Left colon (tissue), 2 donors: ENCODE measurements around the gene KRTAP10-10. TPM values are rescaled to one million over a fixed set of nuclear protein-coding genes. Genes with fewer than 3 reads are reported as not detected.
"Not testable (repeated sequence)": the region's sequence is repeated elsewhere in the genome, so short reads cannot be mapped to it uniquely, and the experiment has no call there.

Experiments used
- ATAC-seq: fragments of 200-7000 bp; cut with Tn5 transposase; one replicate; pipeline ENCODE4 v1.9.1; 2020; ENCODE audit warnings: mild to moderate bottlenecking, moderate library complexity
- DNase-seq, 2 donors: peaks; one replicate each; pipeline ENCODE4 v3.0.0-alpha.2; 2020
- intact Hi-C, 2 donors: fragments of 100-400 bp; cut with DNase I in 1 of 2; cut with micrococcal nuclease in 1 of 2; formaldehyde crosslinking; loops; one replicate each; pipeline versions ENCODE4 v1.11.2 to v1.14.0; 2022; cut with DNase I, micrococcal nuclease
- total RNA-seq, 2 donors: library from RNA; stranded (reverse); fragmentation: NEBNext Ultra II Directional; extraction: Animal tissue kit (Norgen Biotek cat#: 25700); gene quantifications; one replicate each; pipeline ENCODE4 v1.2.1, GENCODE V29; 2021
- donor health status: DM: no; HTN: no; CAD: no.
- donor health status: DM: yes; HTN: yes; CAD: no.

Gene KRTAP10-10
- total RNA-seq, 2 donors from 2014 or later: not detected

- no peak for ATAC-seq
- intact Hi-C loops: no loop called here
- no peak for DNase-seq
Observed at GRCh38 chr21:44601596-44602462, 35.3 kb upstream of the KRTAP10-10 start.

GRCh38 chr21:44602463-44602850 lies 34.7 kb upstream of the KRTAP10-10 start:
- no peak for ATAC-seq
- no peak for DNase-seq
- intact Hi-C loops: no loop called here

- ATAC-seq (no peak), DNase-seq (no peak)
Observed at GRCh38 chr21:44603109-44603875, 33.9 kb upstream of the KRTAP10-10 start.

GRCh38 chr21:44603911-44604310 lies 33.2 kb upstream of the KRTAP10-10 start:
- ATAC-seq: no peak
- DNase-seq: no peak
- intact Hi-C loops: no loop called here

More at GRCh38 chr21:44603109-44603875, 33.9 kb upstream of the KRTAP10-10 start:
- intact Hi-C loops: no loop called here

DNA sequence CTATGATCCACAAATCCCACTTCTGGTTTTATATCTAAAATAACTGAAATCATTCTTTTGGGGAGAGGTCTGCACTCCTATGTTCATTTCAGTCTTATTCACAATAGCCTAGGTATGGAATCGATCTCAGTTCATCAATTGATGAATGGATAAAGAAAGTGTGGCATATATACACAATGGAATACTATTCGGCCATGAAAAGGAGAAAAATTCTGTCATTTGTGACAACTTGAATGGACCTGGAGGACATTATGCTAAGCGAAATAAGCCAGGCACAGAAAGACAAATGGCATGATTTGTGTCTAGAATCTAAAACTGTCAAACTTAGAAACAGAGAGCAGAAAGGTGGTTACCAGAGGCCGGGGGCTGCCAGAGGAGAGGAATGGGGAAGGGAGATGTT lies 30.7 kb upstream of the KRTAP10-10 start:
- ATAC-seq (no peak), DNase-seq (no peak)
- intact Hi-C loops: no loop called here

- intact Hi-C loops: no loop called here
- DNase-seq: no peak
- ATAC-seq: no peak
Observed at GRCh38 chr21:44609193-44609592, 28.0 kb upstream of the KRTAP10-10 start.

DNA sequence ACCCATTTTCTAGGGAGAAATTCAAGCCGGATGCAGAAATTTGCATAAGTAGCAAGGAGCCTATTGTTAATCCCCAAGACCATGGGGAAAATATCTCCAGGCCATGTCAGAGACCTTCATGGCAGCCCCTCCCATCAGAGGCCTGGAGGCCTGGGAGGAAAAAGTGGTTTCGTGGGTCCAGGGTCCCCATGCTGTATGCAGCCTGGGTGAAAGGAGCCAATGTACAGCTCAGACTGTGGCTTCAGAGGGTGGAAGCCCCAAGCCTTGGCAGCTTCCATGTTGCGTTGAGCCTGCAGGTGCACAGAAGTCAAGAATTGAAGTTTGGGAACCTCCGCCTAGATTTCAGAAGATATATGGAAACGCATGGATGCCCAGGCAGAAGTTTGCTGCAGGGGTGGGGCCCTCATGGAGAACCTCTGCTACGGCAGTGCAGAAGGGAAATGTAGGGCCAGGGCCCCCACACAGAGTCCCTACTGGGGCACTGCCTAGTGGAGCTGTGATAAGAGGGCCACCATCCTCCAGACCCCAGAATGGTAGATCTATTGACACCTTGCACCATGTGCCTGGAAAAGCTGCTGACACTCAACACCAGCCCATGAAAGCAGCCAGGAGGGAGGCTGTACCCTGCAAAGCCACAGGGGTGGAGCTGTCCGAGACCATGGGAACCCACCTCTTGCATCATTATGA lies 26.9 kb upstream of the KRTAP10-10 start:
- ATAC-seq, DNase-seq, intact Hi-C loops: not testable (repeated sequence)

- intact Hi-C loops: no loop called here
- no peak for ATAC-seq
- no peak for DNase-seq
Observed at GRCh38 chr21:44611551-44611950, 25.6 kb upstream of the KRTAP10-10 start.

- intact Hi-C loops: no loop called here
- no peak for ATAC-seq
Observed at GRCh38 chr21:44612029-44612486, 25.1 kb upstream of the KRTAP10-10 start, which contains the start of gene KRTAP10-8. KRTAP10-8 (plus strand) TSS chr21:44612079; CDS start chr21:44612101, 22 bp downstream.

DNA sequence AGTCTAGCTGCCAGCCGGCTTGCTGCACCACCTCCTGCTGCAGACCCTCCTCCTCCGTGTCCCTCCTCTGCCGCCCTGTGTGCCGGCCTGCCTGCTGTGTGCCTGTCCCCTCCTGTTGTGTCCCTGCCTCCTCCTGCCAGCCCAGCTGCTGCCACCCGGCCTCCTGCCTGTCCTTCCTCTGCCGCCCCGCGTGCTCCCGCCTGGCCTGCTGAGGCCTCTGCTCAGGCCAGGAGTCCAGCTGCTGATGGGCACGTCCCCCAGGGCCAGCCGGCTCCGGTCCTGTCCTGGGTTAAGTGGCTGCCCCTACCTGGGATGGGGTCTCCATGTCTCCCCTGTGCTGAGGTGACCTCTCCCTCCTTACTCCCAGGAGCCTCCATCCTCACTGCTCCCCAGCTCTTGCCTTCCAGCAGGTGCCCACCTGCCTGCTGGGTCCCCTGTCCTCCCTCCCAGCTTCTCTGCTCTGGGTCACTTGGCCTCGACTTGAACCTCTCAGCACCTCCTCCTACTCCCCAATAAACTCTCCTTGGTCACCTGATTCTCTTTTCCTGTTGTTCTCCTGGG lies 24.4 kb upstream of the KRTAP10-10 start:
- ATAC-seq (no peak), DNase-seq (no peak)
- intact Hi-C loops: no loop called here

More at GRCh38 chr21:44612029-44612486, 25.1 kb upstream of the KRTAP10-10 start, which contains the start of gene KRTAP10-8:
- no peak for DNase-seq

DNA sequence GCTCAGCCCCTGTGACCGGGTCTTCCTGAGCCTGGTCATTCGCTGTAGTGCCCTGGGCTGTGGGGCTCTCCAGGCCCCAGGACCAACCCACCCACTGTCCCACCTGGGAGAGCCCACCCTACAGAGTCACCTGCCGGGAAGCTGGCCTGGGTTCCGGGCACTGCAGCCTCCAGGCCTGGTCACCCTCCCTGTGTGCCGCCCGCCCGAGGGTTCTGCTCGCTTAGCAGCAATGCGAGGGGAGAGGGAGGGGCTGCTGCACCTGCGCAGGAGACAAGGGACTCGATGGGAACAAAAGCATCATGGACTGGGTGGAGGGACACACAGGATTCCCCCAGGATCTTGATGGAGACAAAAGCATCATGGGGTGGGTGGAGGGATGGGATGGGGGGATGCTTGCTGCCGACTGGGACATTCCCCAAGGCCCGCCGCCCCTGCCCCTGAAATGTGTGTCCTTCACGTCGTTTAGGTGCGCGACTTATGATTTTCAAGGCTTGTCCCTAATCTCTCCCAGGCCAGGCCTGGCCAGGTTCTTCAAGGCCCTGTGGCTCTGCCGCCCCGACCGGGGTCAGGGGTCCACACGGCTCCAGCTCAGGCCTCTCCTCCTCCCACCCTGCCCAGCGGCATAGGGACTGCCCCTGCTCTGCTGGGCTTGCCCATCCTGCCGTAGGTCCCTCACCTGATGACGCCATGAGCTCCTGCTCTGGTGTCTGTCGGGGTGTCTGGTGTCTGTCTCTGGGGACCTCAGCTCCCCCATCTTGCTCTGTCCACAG lies 23.6 kb upstream of the KRTAP10-10 start:
- ATAC-seq (no peak), DNase-seq (no peak)
- intact Hi-C loops: no loop called here

GRCh38 chr21:44614161-44614631 lies 23.0 kb upstream of the KRTAP10-10 start:
- intact Hi-C loops: no loop called here
- no peak for ATAC-seq
- no peak for DNase-seq

- no peak for ATAC-seq
- intact Hi-C loops: no loop called here
- DNase-seq: no peak
Observed at GRCh38 chr21:44614961-44615391, 22.2 kb upstream of the KRTAP10-10 start.

GRCh38 chr21:44615466-44615865 lies 21.7 kb upstream of the KRTAP10-10 start:
- intact Hi-C loops: no loop called here
- no peak for ATAC-seq
- no peak for DNase-seq

GRCh38 chr21:44615911-44616590 lies 21.1 kb upstream of the KRTAP10-10 start:
- ATAC-seq (no peak), DNase-seq (no peak)
- intact Hi-C loops: no loop called here

- intact Hi-C loops: no loop called here
- no peak for ATAC-seq
- no peak for DNase-seq
Observed at GRCh38 chr21:44616591-44616926, 20.6 kb upstream of the KRTAP10-10 start.

DNA sequence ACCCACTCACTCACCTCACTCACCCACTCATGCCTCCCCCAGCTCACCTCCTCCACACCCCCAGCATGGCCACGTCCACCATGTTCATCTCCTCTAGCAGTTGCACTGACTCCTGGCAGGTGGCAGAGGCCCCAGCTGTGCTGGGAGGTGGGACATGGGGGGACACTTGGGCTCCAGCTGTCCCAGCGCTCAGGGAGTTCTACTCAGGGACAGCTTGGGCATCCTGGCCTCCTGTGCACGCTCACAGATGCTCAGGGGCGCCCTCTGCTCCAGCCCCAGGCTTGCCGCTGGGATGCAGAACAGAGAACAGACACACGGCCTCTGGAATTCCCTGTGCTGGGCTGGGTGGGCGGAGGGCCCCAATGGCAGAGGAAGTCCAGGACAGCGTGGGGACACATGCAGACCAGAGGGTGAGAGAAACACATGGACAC lies 20.1 kb upstream of the KRTAP10-10 start:
- intact Hi-C loops: no loop called here
- no peak for DNase-seq
- ATAC-seq: no peak
